IMR-90 (cell line): ENCODE measurements around the gene CAMK2N1. TPM values are rescaled to one million over a fixed set of nuclear protein-coding genes. Genes with fewer than 3 reads are reported as not detected.

Source experiments
- ATAC-seq: fragments of 200-7000 bp; cut with Tn5 transposase; 2 replicates; pipeline ENCODE4 v1.9.1; 2020; ENCODE audit warnings: low read depth, mild to moderate bottlenecking, moderate library complexity
- BruUV-seq: library from RNA; stranded (reverse); fragments of 400-500 nt; replicated peaks from 2 replicates; lab custom pipeline; 2021; lab: Mats Ljungman, UMichigan
- CTCF ChIA-PET: fragments of 300-600 bp; formaldehyde crosslinking; extraction: SDS; loops from one replicate; lab custom pipeline; 2021; ENCODE audit warnings: antibody characterized with exemption; lab: Yijun Ruan, JAX
- POLR2A ChIA-PET: fragments of 300-600 bp; sonication (Branson Sonifier 250); formaldehyde crosslinking; loops from one replicate; lab custom pipeline; 2022; ENCODE audit warnings: antibody characterized with exemption; ENCODE audit not compliant: unreplicated experiment; lab: Charles Lee
- DNase-seq: peaks from one replicate; pipeline ENCODE4 v3.0.0; 2013
- H2AFZ ChIP-seq: replicated peaks from 2 replicates; pipeline ENCODE3; 2013; ENCODE audit warnings: low read length, mild to moderate bottlenecking; ENCODE audit not compliant: poor library complexity
- H2AK5ac ChIP-seq: 2 replicates; pipeline ENCODE4 v1.6.1; 2013; ENCODE audit warnings: low read depth, low read length, inconsistent platforms
- H2AK9ac ChIP-seq: replicated peaks from 2 replicates; pipeline ENCODE3; 2013; ENCODE audit warnings: mild to moderate bottlenecking, low read depth, low read length, moderate library complexity; ENCODE audit not compliant: poor library complexity
- H2BK120ac ChIP-seq: 2 replicates; pipeline ENCODE4 v1.6.1; 2013; ENCODE audit warnings: low read depth, low read length, inconsistent platforms
- H2BK15ac ChIP-seq: 3 replicates; pipeline ENCODE4 v1.6.1; 2013; ENCODE audit warnings: low read depth, low read length, inconsistent platforms
- H2BK20ac ChIP-seq: 2 replicates; pipeline ENCODE4 v1.6.1; 2013; ENCODE audit warnings: low read depth, mild to moderate bottlenecking, inconsistent platforms, low read length, moderate library complexity
- H2BK5ac ChIP-seq: 2 replicates; pipeline ENCODE4 v1.6.1; 2013; ENCODE audit warnings: mild to moderate bottlenecking, low read depth, low read length, inconsistent platforms; ENCODE audit not compliant: poor library complexity, severe bottlenecking
- H3K14ac ChIP-seq: replicated peaks from 2 replicates; pipeline ENCODE4 v1.6.1; 2013; ENCODE audit warnings: low read depth, low read length, inconsistent platforms
- H3K18ac ChIP-seq: 2 replicates; pipeline ENCODE4 v1.6.1; 2013; ENCODE audit warnings: low read depth, low read length, control low read depth
- H3K23ac ChIP-seq: 2 replicates; pipeline ENCODE4 v1.6.1; 2013; ENCODE audit warnings: low read depth, low read length, inconsistent platforms
- H3K27ac ChIP-seq: 2 replicates; pipeline ENCODE4 v1.5.1; 2013; ENCODE audit warnings: mild to moderate bottlenecking, control low read depth, low read length; ENCODE audit not compliant: insufficient read depth
- H3K27me3 ChIP-seq: 2 replicates; pipeline ENCODE4 v1.6.1; 2013; ENCODE audit warnings: low read length; ENCODE audit not compliant: control insufficient read depth, insufficient read depth
- H3K36me3 ChIP-seq: 2 replicates; pipeline ENCODE4 v1.6.1; 2013; ENCODE audit warnings: low read length, mixed read lengths; ENCODE audit not compliant: control insufficient read depth, insufficient read depth
- H3K4ac ChIP-seq: 2 replicates; pipeline ENCODE4 v1.6.1; 2013; ENCODE audit warnings: low read depth, low read length, inconsistent platforms
- H3K4me1 ChIP-seq: 2 replicates; pipeline ENCODE4 v1.6.1; 2013; ENCODE audit warnings: low read length, mixed read lengths; ENCODE audit not compliant: control insufficient read depth, insufficient read depth
- H3K4me2 ChIP-seq: 2 replicates; pipeline ENCODE4 v1.6.1; 2013; ENCODE audit warnings: low read depth, mild to moderate bottlenecking, control low read depth, low read length, moderate library complexity
- H3K4me3 ChIP-seq: 2 replicates; pipeline ENCODE4 v1.5.1; 2013; ENCODE audit warnings: low read depth, mild to moderate bottlenecking, control low read depth, low read length, moderate library complexity; ENCODE audit not compliant: insufficient read depth
- H3K56ac ChIP-seq: 2 replicates; pipeline ENCODE4 v1.6.1; 2013; ENCODE audit warnings: low read length, inconsistent platforms; ENCODE audit not compliant: insufficient read depth; ENCODE audit errors: extremely low read depth
- H3K79me1 ChIP-seq, 2 experiments: 2 replicates each; pipeline ENCODE4 v1.6.1; 2013; ENCODE audit warnings: low read length in 2 of 2, inconsistent platforms in 1 of 2, low read depth in 1 of 2
- H3K9ac ChIP-seq: 2 replicates; pipeline ENCODE4 v1.6.1; 2013; ENCODE audit warnings: low read depth, low read length, control low read depth
- H3K9me1 ChIP-seq: 2 replicates; pipeline ENCODE4 v1.6.1; 2013; ENCODE audit warnings: low read length, inconsistent platforms; ENCODE audit not compliant: insufficient read depth
- H3K9me3 ChIP-seq: 2 replicates; pipeline ENCODE4 v1.6.1; 2013; ENCODE audit warnings: low read length; ENCODE audit not compliant: control insufficient read depth, insufficient read depth
- H4K20me1 ChIP-seq: 2 replicates; pipeline ENCODE4 v1.6.1; 2013; ENCODE audit warnings: low read length, inconsistent platforms; ENCODE audit not compliant: insufficient read depth
- H4K5ac ChIP-seq: 2 replicates; pipeline ENCODE4 v1.6.1; 2013; ENCODE audit warnings: mild to moderate bottlenecking, low read depth, low read length, control low read depth
- H4K8ac ChIP-seq, 2 experiments: 2 replicates each; pipeline ENCODE4 v1.6.1; 2013; ENCODE audit warnings: low read depth in 2 of 2, low read length in 2 of 2, control low read depth in 1 of 2, inconsistent platforms in 1 of 2
- H4K91ac ChIP-seq: 2 replicates; pipeline ENCODE4 v1.6.1; 2013; ENCODE audit warnings: low read depth, low read length, inconsistent platforms; ENCODE audit not compliant: insufficient read depth
- BHLHE40 ChIP-seq: fragments of 150-350 bp; IDR thresholded peaks from 2 replicates; pipeline ENCODE4 v1.6.1; 2016; ENCODE audit warnings: mild to moderate bottlenecking, low read depth, low read length
- CEBPB ChIP-seq: IDR thresholded peaks from 2 replicates; pipeline ENCODE4 v1.6.1; 2012; ENCODE audit warnings: low read depth, low read length, improper control_type of control experiment
- CHD1 ChIP-seq: IDR thresholded peaks from 2 replicates; pipeline ENCODE4 v1.6.1; 2012; ENCODE audit warnings: low read depth, low read length, improper control_type of control experiment
- CTCF ChIP-seq: conservative IDR thresholded peaks from 2 replicates; pipeline ENCODE4 v1.5.1; 2012; ENCODE audit warnings: mild to moderate bottlenecking, low read depth, low read length, improper control_type of control experiment
- ELK1 ChIP-seq: fragments of 150-350 bp; IDR thresholded peaks from 2 replicates; pipeline ENCODE4 v1.6.1; 2016; ENCODE audit warnings: low read depth, mild to moderate bottlenecking, low read length, moderate library complexity, borderline replicate concordance
- FOS ChIP-seq: fragments of 150-350 bp; IDR thresholded peaks from 2 replicates; pipeline ENCODE4 v1.6.1; 2016; ENCODE audit warnings: low read depth, low read length
- MAFK ChIP-seq: IDR thresholded peaks from 2 replicates; pipeline ENCODE4 v1.6.1; 2012; ENCODE audit warnings: low read depth, low read length, improper control_type of control experiment
- MAZ ChIP-seq: IDR thresholded peaks from 2 replicates; pipeline ENCODE4 v1.6.1; 2012; ENCODE audit warnings: low read depth, mild to moderate bottlenecking, low read length, improper control_type of control experiment, moderate library complexity, borderline replicate concordance
- MXI1 ChIP-seq: IDR thresholded peaks from 2 replicates; pipeline ENCODE4 v1.6.1; 2012; ENCODE audit warnings: low read depth, mild to moderate bottlenecking, low read length, moderate library complexity, borderline replicate concordance
- NFE2L2 ChIP-seq: fragments of 150-350 bp; IDR thresholded peaks from 2 replicates; pipeline ENCODE4 v1.6.1; 2016; ENCODE audit warnings: low read depth, mild to moderate bottlenecking, low read length
- POLR2A ChIP-seq: IDR thresholded peaks from 2 replicates; pipeline ENCODE4 v1.6.1; 2012; ENCODE audit warnings: mild to moderate bottlenecking, low read depth, low read length
- RAD21 ChIP-seq: IDR thresholded peaks from 2 replicates; pipeline ENCODE4 v1.6.1; 2012; ENCODE audit warnings: low read length, improper control_type of control experiment
- RCOR1 ChIP-seq: IDR thresholded peaks from 2 replicates; pipeline ENCODE4 v1.6.1; 2012; ENCODE audit warnings: mild to moderate bottlenecking, low read length, improper control_type of control experiment; ENCODE audit not compliant: insufficient replicate concordance
- RFX5 ChIP-seq: IDR thresholded peaks from 2 replicates; pipeline ENCODE4 v1.8.0; 2012; ENCODE audit warnings: low read depth, mild to moderate bottlenecking, low read length, moderate library complexity
- SMC3 ChIP-seq: fragments of 150-350 bp; IDR thresholded peaks from 2 replicates; pipeline ENCODE4 v1.6.1; 2016; ENCODE audit warnings: low read depth, mild to moderate bottlenecking, antibody characterized with exemption, low read length, moderate library complexity
- WGBS, 2 experiments: methylation state at CpG; one replicate each; pipeline versions ENCODE4 v1.1.5 to v1.1.7; 2013; ENCODE audit warnings: missing lambda C conversion rate in 2 of 2; ENCODE audit not compliant: insufficient read length in 1 of 2; ENCODE audit errors: extremely low coverage in 2 of 2; 5-methylcytosine and 5-hydroxymethylcytosine counted together
- dilution Hi-C: fragments of 300-500 bp; cut with HindIII; formaldehyde crosslinking; loops from one replicate; pipeline ENCODE4 v1.14.3; 2018; ENCODE audit warnings: low sequenced_read_pairs; ENCODE audit not compliant: unreplicated experiment
- in situ Hi-C: fragments of 300-500 bp; cut with MboI; formaldehyde crosslinking; loops from 3 replicates; pipeline ENCODE4 v1.14.3; 2019; ENCODE audit warnings: low sequenced_read_pairs, inconsistent platforms, mixed read lengths
- intact Hi-C: fragments of 100-400 bp; cut with micrococcal nuclease; formaldehyde crosslinking; loops from 2 replicates; pipeline ENCODE4 v1.10.0; 2022
- polyA plus RNA-seq, 3 experiments: library from polyadenylated mRNA; depleted of rRNA; stranded (reverse); fragments of >200 nt; gene quantifications; 2 replicates each; pipeline ENCODE4 v1.2.3, GENCODE V29; 2012; ENCODE audit warnings: low replicate concordance in 1 of 3
- total RNA-seq: library from RNA; depleted of rRNA; stranded (reverse); fragments of >200 nt; gene quantifications from 2 replicates; pipeline ENCODE4 v1.2.3, GENCODE V29; 2012

CAMK2N1 gene
- total and polyA plus RNA-seq, 2 of the 4 experiments (the other 2 are of a cell fraction): 10.2 to 44.4 TPM

- no peak overlapping the region for H3K27ac ChIP-seq
- H3K4me3 ChIP-seq: no peak overlapping the region
- DNase-seq (no peak), ATAC-seq (no peak)
- H3K23ac ChIP-seq: no peak overlapping the region
- H4K8ac ChIP-seq: no peak overlapping the region
- ChIA-PET POLR2A (no interaction called here), CTCF (no interaction called here)
- H3K36me3 ChIP-seq: peaks cover 39% of the 10 kb centered on the region
- H2AK5ac ChIP-seq: no peak overlapping the region
- H3K4ac ChIP-seq: no peak overlapping the region
- intact Hi-C loops (no loop called here), dilution Hi-C loops (no loop called here), in situ Hi-C loops (loop anchor here (10.0 kb wide), 1 partner anchor 584 kb away; no protein-coding TSS in a partner anchor)
- H2AFZ ChIP-seq: no peak overlapping the region
- H3K27me3 ChIP-seq: no peaks in the 10 kb centered on the region
- no peak overlapping the region for H4K91ac ChIP-seq
- no peak for TF ChIP-seq CTCF
- no peak for TF ChIP-seq CHD1
- TF ChIP-seq FOS: no peak
- TF ChIP-seq MXI1: no peak
- TF ChIP-seq MAZ: no peak
- TF ChIP-seq MAFK: no peak
- no peak for TF ChIP-seq ELK1
- TF ChIP-seq SMC3: no peak
- no peak for TF ChIP-seq POLR2A
- TF ChIP-seq CEBPB: no peak
- TF ChIP-seq NFE2L2: no peak
- TF ChIP-seq BHLHE40: no peak
- TF ChIP-seq RFX5: no peak
- TF ChIP-seq RCOR1: no peak
- no peak for TF ChIP-seq RAD21
- no peak overlapping the region for H3K9ac ChIP-seq
- H3K56ac ChIP-seq: no peak overlapping the region
- no peak overlapping the region for H4K5ac ChIP-seq
- H2BK120ac ChIP-seq: no peak overlapping the region
- H3K79me1 ChIP-seq: peaks cover 4 to 20% of the 10 kb centered on the region in 2 experiments; a peak in 3 of 4 replicates
- peaks cover 16% of the 10 kb centered on the region for H3K4me1 ChIP-seq
- H3K14ac ChIP-seq: no peak overlapping the region
- peaks cover 17% of the 10 kb centered on the region for H3K9me1 ChIP-seq
- H3K9me3 ChIP-seq: no peaks in the 10 kb centered on the region
- H3K4me2 ChIP-seq: no peak overlapping the region
- no peak overlapping the region for H3K18ac ChIP-seq
- H2BK20ac ChIP-seq: no peak overlapping the region
- no peak overlapping the region for H2AK9ac ChIP-seq
- no peak overlapping the region for H2BK15ac ChIP-seq
- H2BK5ac ChIP-seq: no peak overlapping the region
- no TSS peak for BruUV-seq
- 100% methylated on average over 2 of the region's 5 CpGs; no CpG with 5 or more reads in 1 of the 2 experiments for WGBS, 2 experiments
- peaks cover 10% of the 10 kb centered on the region; the same call in 1 of the 2 replicates for H4K20me1 ChIP-seq
Measured at GRCh38 chr1:20499105-20499504, 13.1 kb upstream of the CAMK2N1 start.
